CD4-positive, alpha-beta T cell treated with Interleukin-1 beta for 1 hour (primary cell): ENCODE results near the gene GALNT11.
A peak's percentile ranks its signal among the peaks of the same experiment; 100 is the strongest.
"Not testable (repeated sequence)": the region's sequence is repeated elsewhere in the genome, so short reads cannot be mapped to it uniquely, and the experiment has no call there.

Experiments
- DNase-seq, 2 donors: peaks; one replicate each; pipeline ENCODE4 v3.0.0-alpha.2; 2020 to 2022

GALNT11 gene

GRCh38 chr7:152027491-152028365, 2.3 kb downstream of the GALNT11 start:
- DNase-seq, result peak; percentile 64

DNA sequence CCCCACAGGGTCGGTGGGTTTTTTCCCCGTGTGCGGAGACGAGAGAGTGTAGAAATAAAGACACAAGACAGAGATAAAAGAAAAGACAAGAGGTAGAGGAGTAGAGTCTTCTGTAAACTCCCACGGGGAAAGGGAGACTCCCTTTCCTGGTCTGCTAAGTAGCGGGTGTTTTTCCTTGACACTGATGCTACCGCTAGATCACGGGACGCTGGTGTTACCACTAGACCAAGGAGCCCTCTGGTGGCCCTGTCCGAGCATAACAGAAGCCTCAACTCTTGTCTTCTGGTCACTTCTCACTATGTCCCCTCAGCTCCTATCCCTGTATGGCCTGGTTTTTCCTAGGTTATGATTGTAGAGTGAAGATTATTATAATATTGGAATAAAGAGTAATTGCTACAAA, 4.6 kb downstream of the GALNT11 start:
- peak in 1 of 2 donors; percentile 25 for DNase-seq

GRCh38 chr7:152030639-152031038, 5.2 kb downstream of the GALNT11 start:
- not testable (repeated sequence) for DNase-seq

DNA sequence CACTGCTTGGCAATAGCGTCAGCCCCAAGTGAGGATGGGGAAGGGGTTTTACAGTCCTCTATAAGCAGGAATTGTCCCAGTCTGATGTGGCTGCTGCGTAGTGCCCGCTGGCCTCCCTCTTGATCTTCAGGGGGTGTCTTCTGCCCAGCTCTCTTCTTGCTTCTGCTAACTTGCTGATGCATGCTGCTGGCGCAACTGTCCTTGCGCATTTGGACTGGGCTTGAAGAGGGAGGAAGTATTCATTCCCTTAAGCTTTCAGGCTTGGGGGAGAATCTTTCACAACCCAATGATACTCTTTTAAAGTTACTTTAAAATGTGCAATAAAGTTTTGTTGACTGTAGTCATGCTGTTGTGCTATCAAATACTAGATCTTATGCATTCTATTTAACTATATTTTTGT, 10.3 kb downstream of the GALNT11 start:
- no peak for DNase-seq

DNA sequence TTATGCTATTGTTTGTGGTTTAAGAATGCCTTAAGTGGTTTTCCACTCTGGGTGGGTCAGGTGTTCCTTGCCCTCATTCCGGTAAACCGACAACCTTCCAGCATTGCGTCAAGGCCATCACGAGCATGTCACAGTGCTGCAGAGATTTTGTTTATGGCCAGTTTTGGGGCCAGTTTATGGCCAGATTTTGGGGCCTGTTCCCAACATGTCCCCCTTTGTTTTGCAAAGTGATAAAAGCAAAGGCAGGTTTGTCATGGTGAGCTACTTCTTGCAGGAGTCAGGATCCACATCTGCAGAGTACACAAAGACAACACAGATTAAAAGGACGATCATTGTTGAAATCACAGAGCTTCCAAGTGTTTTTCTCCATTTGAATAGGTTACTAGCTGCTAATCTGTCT, 12.9 kb downstream of the GALNT11 start:
- not testable (repeated sequence) for DNase-seq

DNA sequence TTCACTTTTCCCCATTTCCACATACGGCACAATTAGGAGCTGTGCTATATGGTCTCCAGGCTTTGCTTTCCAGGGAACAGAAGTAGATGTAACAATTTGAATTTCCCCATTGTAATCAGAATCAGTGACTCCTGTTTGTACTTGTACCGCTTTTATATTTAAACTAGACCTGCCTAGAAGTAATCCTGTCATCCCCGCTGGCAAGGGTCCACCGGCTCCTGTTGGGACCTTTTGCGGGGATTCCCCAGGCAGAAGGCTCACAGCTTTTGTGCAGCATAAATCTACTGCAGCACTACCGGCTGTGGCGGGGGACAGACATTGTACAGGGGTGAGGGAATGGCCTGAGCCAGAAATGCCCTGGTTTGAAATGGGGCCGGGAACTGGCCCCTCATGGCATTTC, 17.6 kb downstream of the GALNT11 start:
- not testable (repeated sequence) for DNase-seq

DNA sequence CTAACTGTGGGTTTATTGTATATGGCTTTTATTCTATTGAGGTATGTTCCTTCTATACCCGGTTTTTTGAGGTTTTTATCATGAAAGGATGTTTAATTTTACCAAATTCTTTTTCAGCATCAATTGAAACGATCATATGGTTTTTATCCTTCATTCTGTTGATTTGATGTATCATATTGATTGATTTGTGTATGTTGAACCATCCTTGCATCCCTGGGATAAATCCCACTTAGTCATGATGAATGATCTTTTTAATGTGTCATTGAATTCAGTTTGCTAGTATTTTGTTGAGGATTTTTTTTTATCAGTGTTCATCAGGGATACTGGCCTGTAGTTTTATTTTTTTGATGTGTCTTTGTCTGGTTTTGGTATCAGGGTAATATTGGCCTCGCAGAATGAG, 19.4 kb downstream of the GALNT11 start:
- DNase-seq, result not testable (repeated sequence)

GRCh38 chr7:152046531-152046930, 21.1 kb downstream of the GALNT11 start:
- no peak for DNase-seq

DNA sequence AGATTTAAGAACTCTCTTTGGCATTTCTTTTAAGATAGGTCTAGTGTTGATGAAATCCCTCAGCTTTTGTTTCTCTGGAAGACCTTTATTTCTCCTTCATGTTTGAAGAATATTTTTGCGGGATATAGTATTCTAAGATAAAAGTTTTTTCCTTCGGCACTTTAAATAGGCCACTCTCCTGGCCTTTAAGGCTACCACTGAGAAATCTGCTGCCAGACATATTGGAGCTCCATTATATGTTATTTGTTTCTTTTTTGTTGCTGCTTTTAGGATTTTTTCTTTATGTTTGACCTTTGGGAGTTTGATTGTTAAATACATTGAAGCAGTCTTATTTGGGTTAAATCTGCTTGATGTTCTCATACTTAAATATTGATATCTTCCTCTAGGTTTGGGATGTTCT, 22.6 kb downstream of the GALNT11 start:
- no peak for DNase-seq

DNA sequence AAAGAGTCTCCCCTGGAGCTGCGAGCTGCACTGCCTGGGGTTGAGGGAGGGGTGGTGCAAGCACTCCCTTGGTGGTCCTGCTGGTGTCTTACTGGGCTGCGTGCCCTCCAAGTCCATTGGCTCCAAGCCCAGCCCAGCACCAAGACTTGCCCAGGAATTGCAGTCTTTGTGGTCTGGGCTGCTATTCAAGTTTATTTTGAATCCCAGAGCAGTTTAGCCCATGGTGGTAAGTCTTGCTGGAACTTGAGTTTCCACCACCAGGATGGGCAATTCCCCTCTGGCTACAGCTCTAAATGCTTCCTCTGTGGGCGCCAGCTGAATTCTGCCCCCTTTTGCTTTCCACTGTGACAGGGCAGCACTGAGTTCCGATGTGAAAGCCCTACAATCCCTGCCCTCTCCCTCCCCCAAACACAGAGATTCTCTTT, 25.1 kb downstream of the GALNT11 start:
- DNase-seq, result no peak

DNA sequence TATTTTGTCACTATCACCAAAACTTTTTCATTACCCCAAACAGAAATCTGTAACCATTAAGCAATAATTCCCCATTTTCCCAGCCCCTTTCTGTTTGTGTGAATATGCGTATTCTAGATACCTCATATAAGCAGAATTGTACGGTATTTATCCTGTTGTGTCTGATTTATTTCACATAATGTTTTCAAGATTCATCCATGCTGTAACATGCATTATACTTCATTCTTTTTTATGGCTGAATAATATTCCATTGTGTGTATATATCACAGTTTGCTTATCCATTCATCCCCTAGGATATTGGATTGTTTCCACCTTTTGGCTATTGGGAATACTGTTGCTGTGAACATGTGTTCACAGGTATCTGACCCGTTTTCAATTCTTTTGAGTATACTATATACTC, 26.5 kb downstream of the GALNT11 start:
- no peak for DNase-seq

- no peak for DNase-seq
Measured at GRCh38 chr7:152052771-152053170, 27.3 kb downstream of the GALNT11 start.

GRCh38 chr7:152054367-152055230, 29.1 kb downstream of the GALNT11 start:
- no peak for DNase-seq

DNA sequence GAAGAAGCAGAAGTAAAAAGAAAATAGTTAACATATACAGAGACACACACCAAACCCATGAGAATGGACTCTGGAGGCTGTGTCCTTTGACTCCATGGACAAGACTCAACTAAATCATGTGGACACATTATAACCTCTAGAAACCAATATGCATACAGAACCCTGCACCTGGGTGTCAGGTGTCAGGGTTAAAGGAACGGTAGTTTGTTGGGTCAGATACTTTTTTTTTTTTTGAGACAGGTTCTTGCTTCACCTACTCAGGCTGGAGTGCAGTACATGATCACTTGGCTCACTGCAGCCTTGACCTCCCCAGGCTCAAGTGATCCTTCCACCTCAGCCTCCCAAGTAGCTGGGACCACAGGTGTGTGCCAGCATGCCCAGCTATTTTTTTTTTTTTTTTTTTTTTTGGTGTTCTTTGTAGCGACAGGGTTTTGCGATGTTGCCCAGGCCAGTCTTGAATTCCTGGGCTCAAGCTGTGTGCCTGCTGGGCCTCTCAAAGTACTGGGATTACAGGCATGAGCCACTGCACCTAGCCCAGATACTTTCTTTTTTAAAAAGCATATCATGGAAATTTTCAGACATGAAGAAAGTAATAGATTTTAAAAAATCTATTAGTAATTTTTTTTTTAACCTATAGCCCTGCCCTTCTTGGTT, 31.3 kb downstream of the GALNT11 start:
- DNase-seq, result no peak

DNA sequence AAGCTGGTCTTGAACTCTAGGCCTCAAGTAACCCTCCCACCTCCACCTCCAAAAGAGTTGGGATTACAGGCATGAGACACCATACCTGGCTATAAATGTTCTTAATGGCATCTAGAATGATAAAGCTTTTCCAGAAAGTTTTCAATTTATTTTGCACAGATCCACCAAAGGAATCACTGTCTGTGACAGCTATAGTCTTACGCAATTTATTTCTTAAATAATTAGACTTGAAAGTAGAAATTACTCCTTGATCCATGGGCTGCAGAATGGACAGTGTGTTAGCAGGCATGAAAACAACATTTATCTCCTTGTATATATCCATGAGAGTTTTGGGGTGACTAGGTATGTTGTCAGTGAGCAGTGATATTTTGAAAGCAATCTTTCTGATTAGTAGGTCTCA, 33.8 kb downstream of the GALNT11 start:
- no peak for DNase-seq

DNA sequence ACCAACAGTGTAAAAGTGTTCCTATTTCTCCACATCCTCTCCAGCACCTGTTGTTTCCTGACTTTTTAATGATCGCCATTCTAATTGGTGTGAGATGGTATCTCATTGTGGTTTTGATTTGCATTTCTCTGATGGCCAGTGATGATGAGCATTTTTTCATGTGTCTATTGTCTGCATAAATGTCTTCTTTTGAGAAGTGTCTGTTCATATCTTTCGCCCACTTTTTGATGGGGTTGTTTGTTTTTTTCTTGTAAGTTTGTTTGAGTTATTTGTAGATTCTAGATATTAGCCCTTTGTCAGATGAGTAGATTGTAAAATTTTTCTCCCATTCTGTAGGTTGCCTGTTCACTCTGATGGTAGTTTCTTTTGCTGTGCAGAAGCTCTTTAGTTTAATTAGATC, 35.6 kb downstream of the GALNT11 start:
- not testable (repeated sequence) for DNase-seq

DNA sequence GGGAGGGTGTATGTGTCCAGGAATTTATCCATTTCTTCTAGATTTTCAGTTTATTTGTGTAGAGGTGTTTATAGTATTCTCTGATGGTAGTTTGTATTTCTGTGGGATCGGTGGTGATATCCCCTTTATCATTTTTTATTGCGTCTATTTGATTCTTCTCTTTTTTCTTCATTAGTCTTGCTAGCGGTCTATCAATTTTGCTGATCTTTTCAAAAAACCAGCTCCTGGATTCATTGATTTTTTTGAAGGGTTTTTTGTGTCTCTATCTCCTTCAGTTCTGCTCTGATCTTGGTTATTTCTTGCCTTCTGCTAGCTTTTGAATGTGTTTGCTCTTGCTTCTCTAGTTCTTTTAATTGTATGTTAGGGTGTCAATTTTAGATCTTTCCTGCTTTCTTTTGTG, 37.7 kb downstream of the GALNT11 start:
- DNase-seq, result not testable (repeated sequence)

- DNase-seq, result not testable (repeated sequence)
Measured at GRCh38 chr7:152063821-152064220, 38.3 kb downstream of the GALNT11 start.

GRCh38 chr7:152065800-152066344, 40.4 kb downstream of the GALNT11 start:
- DNase-seq, result not testable (repeated sequence)

DNA sequence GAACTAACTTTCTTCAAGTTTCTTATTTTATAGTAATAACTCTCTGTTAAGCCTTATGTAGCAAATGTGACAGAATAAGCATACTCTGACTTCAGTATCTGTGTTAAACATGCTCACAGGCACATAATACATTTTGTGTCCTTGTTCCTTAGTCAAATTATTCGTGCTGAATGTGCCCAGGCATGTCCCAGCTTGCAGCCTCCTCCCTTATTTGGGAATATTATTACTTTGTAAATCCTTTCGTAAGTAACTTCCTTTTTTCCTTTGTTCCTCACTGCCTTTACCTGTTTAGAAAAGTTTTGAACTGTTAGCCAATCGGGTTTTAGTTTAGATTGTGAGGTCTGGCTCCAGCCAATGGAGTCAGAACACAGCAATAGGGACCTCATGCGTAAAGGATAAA, 46.9 kb downstream of the GALNT11 start:
- DNase-seq, result no peak

- DNase-seq, result no peak
Measured at GRCh38 chr7:152073352-152073751, 47.9 kb downstream of the GALNT11 start.

DNA sequence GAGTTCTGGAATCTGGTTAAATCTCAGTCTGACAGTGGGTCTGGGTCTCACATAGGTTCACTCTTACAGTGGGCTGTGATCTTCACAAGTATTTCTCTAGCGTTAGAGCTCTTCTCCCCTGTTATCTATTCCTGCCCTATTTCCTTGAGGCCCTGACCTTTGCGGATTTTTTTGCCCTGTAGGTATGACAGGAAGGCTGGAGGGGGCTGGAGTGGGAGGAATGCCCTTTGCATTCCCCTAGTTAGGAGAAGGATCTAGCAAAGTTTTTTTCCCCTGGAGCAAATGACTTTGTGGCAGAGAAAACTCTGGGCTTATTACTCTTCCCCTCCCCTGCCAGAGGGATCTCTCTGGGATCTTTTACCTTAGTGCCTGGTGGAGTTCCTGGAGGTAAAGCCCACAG, 49.2 kb downstream of the GALNT11 start:
- DNase-seq, result no peak

- DNase-seq, result not testable (repeated sequence)
Measured at GRCh38 chr7:152075379-152075778, 49.9 kb downstream of the GALNT11 start.
